ENCODE results near the gene WWTR1.

The WWTR1 gene

GRCh38 chr3:149480326-149481017, 177.4 kb downstream of the WWTR1 start:
- Histone ChIP-seq H3K4me1 (ENCODE audit: control insufficient read depth in 5 of 5, insufficient read depth in 5 of 5, low read length in 5 of 5) (peaks cover 0 to 12% (median 6%) of the 10 kb centered on the region in 5 donors), H3K36me3 (ENCODE audit: control insufficient read depth in 5 of 5, insufficient read depth in 5 of 5, low read length in 5 of 5) (no peaks in the 10 kb centered on the region), H3K27ac (ENCODE audit: low read depth, low read length) (peak overlapping the region; percentile 27), H3K9me3 (ENCODE audit: control insufficient read depth in 5 of 5, low read length in 5 of 5) (no peaks in the 10 kb centered on the region), H3K27me3 (ENCODE audit: control insufficient read depth in 5 of 5, insufficient read depth in 4 of 5, low read length in 5 of 5) (no peaks in the 10 kb centered on the region), H3K4me3 (ENCODE audit: low read depth in 1 of 5, low read length in 5 of 5) (no peak overlapping the region), H3K9ac (ENCODE audit: low read length in 5 of 5) (peak overlapping the region in 1 of 5 donors; percentile 10)

- H3K4me3 ChIP-seq (ENCODE audit: low read depth in 1 of 5, low read length in 5 of 5): no peak overlapping the region
- no peaks in the 10 kb centered on the region for H3K9me3 ChIP-seq (ENCODE audit: control insufficient read depth in 5 of 5, low read length in 5 of 5)
- no peaks in the 10 kb centered on the region for H3K36me3 ChIP-seq (ENCODE audit: control insufficient read depth in 5 of 5, insufficient read depth in 5 of 5, low read length in 5 of 5)
- H3K9ac ChIP-seq (ENCODE audit: low read length in 5 of 5): peak overlapping the region in 1 of 5 donors; percentile 10
- peaks cover 0 to 12% (median 6%) of the 10 kb centered on the region in 5 donors for H3K4me1 ChIP-seq (ENCODE audit: control insufficient read depth in 5 of 5, insufficient read depth in 5 of 5, low read length in 5 of 5)
- peak overlapping the region; percentile 27 for H3K27ac ChIP-seq (ENCODE audit: low read depth, low read length)
- H3K27me3 ChIP-seq (ENCODE audit: control insufficient read depth in 5 of 5, insufficient read depth in 4 of 5, low read length in 5 of 5): no peaks in the 10 kb centered on the region
Measured at GRCh38 chr3:149479621-149480325, 178.1 kb downstream of the WWTR1 start.

GRCh38 chr3:149476225-149476624, 181.6 kb downstream of the WWTR1 start:
- no peaks in the 10 kb centered on the region for H3K27me3 ChIP-seq (ENCODE audit: control insufficient read depth in 5 of 5, insufficient read depth in 4 of 5, low read length in 5 of 5)
- no peaks in the 10 kb centered on the region for H3K36me3 ChIP-seq (ENCODE audit: control insufficient read depth in 5 of 5, insufficient read depth in 5 of 5, low read length in 5 of 5)
- H3K27ac ChIP-seq (ENCODE audit: low read depth, low read length): no peak overlapping the region
- no peaks in the 10 kb centered on the region for H3K9me3 ChIP-seq (ENCODE audit: control insufficient read depth in 5 of 5, low read length in 5 of 5)
- H3K4me3 ChIP-seq (ENCODE audit: low read depth in 1 of 5, low read length in 5 of 5): no peak overlapping the region
- H3K4me1 ChIP-seq (ENCODE audit: control insufficient read depth in 5 of 5, insufficient read depth in 5 of 5, low read length in 5 of 5): peaks cover 0 to 18% (median 6%) of the 10 kb centered on the region in 5 donors
- H3K9ac ChIP-seq (ENCODE audit: low read length in 5 of 5): no peak overlapping the region

GRCh38 chr3:149475451-149476060, 182.3 kb downstream of the WWTR1 start:
- Histone ChIP-seq H3K27ac (ENCODE audit: low read depth, low read length) (no peak overlapping the region), H3K36me3 (ENCODE audit: control insufficient read depth in 5 of 5, insufficient read depth in 5 of 5, low read length in 5 of 5) (no peaks in the 10 kb centered on the region), H3K9me3 (ENCODE audit: control insufficient read depth in 5 of 5, low read length in 5 of 5) (no peaks in the 10 kb centered on the region), H3K27me3 (ENCODE audit: control insufficient read depth in 5 of 5, insufficient read depth in 4 of 5, low read length in 5 of 5) (no peaks in the 10 kb centered on the region), H3K4me1 (ENCODE audit: control insufficient read depth in 5 of 5, insufficient read depth in 5 of 5, low read length in 5 of 5) (peaks cover 0 to 18% (median 6%) of the 10 kb centered on the region in 5 donors), H3K9ac (ENCODE audit: low read length in 5 of 5) (no peak overlapping the region), H3K4me3 (ENCODE audit: low read depth in 1 of 5, low read length in 5 of 5) (no peak overlapping the region)

- Histone ChIP-seq H3K4me3 (ENCODE audit: low read depth in 1 of 5, low read length in 5 of 5) (no peak within 1 kb of the TSS), H3K27me3 (ENCODE audit: control insufficient read depth in 5 of 5, insufficient read depth in 4 of 5, low read length in 5 of 5) (no peaks in the 10 kb centered on the region), H3K27ac (ENCODE audit: low read depth, low read length) (no peak within 1 kb of the TSS), H3K36me3 (ENCODE audit: control insufficient read depth in 5 of 5, insufficient read depth in 5 of 5, low read length in 5 of 5) (no peaks in the 10 kb centered on the region), H3K9ac (ENCODE audit: low read length in 5 of 5) (peak within 1 kb of the TSS in 1 of 5 donors; percentile 25), H3K4me1 (ENCODE audit: control insufficient read depth in 5 of 5, insufficient read depth in 5 of 5, low read length in 5 of 5) (peaks cover 0 to 9% (median 0%) of the 10 kb centered on the region in 5 donors), H3K9me3 (ENCODE audit: control insufficient read depth in 5 of 5, low read length in 5 of 5) (no peaks in the 10 kb centered on the region)
Measured at GRCh38 chr3:149474250-149474817, 183.5 kb downstream of the WWTR1 start, which contains the start of gene TM4SF4. TM4SF4 (plus strand) TSS chr3:149474697; CDS start chr3:149474878, 181 bp downstream.

GRCh38 chr3:149473357-149474249, 184.2 kb downstream of the WWTR1 start:
- H3K9me3 ChIP-seq (ENCODE audit: control insufficient read depth in 5 of 5, low read length in 5 of 5): no peaks in the 10 kb centered on the region
- no peaks in the 10 kb centered on the region for H3K36me3 ChIP-seq (ENCODE audit: control insufficient read depth in 5 of 5, insufficient read depth in 5 of 5, low read length in 5 of 5)
- no peak overlapping the region for H3K4me3 ChIP-seq (ENCODE audit: low read depth in 1 of 5, low read length in 5 of 5)
- H3K9ac ChIP-seq (ENCODE audit: low read length in 5 of 5): no peak overlapping the region
- H3K4me1 ChIP-seq (ENCODE audit: control insufficient read depth in 5 of 5, insufficient read depth in 5 of 5, low read length in 5 of 5): peaks cover 0 to 8% (median 0%) of the 10 kb centered on the region in 5 donors
- no peak overlapping the region for H3K27ac ChIP-seq (ENCODE audit: low read depth, low read length)
- no peaks in the 10 kb centered on the region for H3K27me3 ChIP-seq (ENCODE audit: control insufficient read depth in 5 of 5, insufficient read depth in 4 of 5, low read length in 5 of 5)

- no peaks in the 10 kb centered on the region for H3K9me3 ChIP-seq (ENCODE audit: control insufficient read depth in 5 of 5, low read length in 5 of 5)
- no peak overlapping the region for H3K27ac ChIP-seq (ENCODE audit: low read depth, low read length)
- H3K36me3 ChIP-seq (ENCODE audit: control insufficient read depth in 5 of 5, insufficient read depth in 5 of 5, low read length in 5 of 5): no peaks in the 10 kb centered on the region
- H3K4me1 ChIP-seq (ENCODE audit: control insufficient read depth in 5 of 5, insufficient read depth in 5 of 5, low read length in 5 of 5): peaks cover 0 to 8% (median 0%) of the 10 kb centered on the region in 5 donors
- no peak overlapping the region for H3K4me3 ChIP-seq (ENCODE audit: low read depth in 1 of 5, low read length in 5 of 5)
- H3K27me3 ChIP-seq (ENCODE audit: control insufficient read depth in 5 of 5, insufficient read depth in 4 of 5, low read length in 5 of 5): no peaks in the 10 kb centered on the region
- H3K9ac ChIP-seq (ENCODE audit: low read length in 5 of 5): no peak overlapping the region
Measured at GRCh38 chr3:149472030-149472797, 185.6 kb downstream of the WWTR1 start.

- Histone ChIP-seq H3K27me3 (ENCODE audit: control insufficient read depth in 5 of 5, insufficient read depth in 4 of 5, low read length in 5 of 5) (no peaks in the 10 kb centered on the region), H3K4me1 (ENCODE audit: control insufficient read depth in 5 of 5, insufficient read depth in 5 of 5, low read length in 5 of 5) (peaks cover 0 to 16% (median 12%) of the 10 kb centered on the region in 5 donors), H3K36me3 (ENCODE audit: control insufficient read depth in 5 of 5, insufficient read depth in 5 of 5, low read length in 5 of 5) (no peaks in the 10 kb centered on the region), H3K9ac (ENCODE audit: low read length in 5 of 5) (no peak overlapping the region), H3K9me3 (ENCODE audit: control insufficient read depth in 5 of 5, low read length in 5 of 5) (no peaks in the 10 kb centered on the region), H3K4me3 (ENCODE audit: low read depth in 1 of 5, low read length in 5 of 5) (no peak overlapping the region), H3K27ac (ENCODE audit: low read depth, low read length) (no peak overlapping the region)
Measured at GRCh38 chr3:149470381-149470780, 187.4 kb downstream of the WWTR1 start.

Measured in subcutaneous abdominal adipose tissue (tissue), 5 donors.